Measurements from ENCODE around the gene TSPAN32. TPM values are rescaled to one million over a fixed set of nuclear protein-coding genes. Genes with fewer than 3 reads are reported as not detected.
A peak's percentile ranks its signal among the peaks of the same experiment; 100 is the strongest.

TSPAN32 gene
- total and polyA plus RNA-seq, 4 experiments from 2014 or later = 14.6 to 52.7 (median 45.9) TPM

DNA sequence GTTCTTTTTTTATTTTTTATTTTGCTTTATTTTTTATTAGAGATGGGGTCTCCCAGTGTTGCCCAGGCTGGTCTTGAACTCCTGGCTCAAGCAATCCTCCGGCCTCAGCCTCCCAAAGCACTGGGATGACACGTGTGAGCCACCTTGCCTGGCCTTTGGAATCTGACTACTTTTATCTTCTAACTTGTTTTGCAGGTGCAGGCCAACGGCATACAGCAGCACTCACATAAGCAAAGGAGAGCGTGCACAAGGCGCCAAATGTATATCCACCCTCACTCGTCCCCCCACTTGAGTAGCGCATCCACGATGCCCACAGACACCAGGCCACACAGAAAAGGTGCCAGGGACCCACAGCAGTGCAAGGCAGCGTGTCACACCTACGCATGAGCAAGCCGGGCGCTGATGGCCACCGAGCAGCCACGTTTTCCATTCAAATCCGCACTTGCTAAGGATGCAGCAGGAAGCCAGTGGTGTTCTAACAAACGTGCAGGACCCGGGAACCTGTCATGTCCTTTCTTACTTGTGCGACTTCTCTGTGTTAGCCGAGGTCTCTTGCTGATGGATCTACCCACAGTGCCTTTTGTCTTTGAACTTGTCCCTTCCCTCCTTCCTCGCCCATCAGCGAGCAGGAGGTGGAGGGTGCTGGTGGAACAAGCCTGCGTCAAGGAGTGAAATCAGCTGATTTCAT, 37.3 kb upstream of the TSPAN32 start:
- H3K27me3 Mint-ChIP-seq = peaks cover 6 to 9% of the 10 kb centered on the region in 2 donors
- Histone ChIP-seq H3K9me3 (ENCODE audit: control insufficient read depth in 1 of 2, low read length in 2 of 2) (no peaks in the 10 kb centered on the region), H3K27ac (ENCODE audit: low read depth, low read length) (no peak overlapping the region), H3K4me1 (ENCODE audit: insufficient read depth, low read length) (peaks cover 35% of the 10 kb centered on the region), H3K27me3 (ENCODE audit: insufficient read depth, low read length) (peaks cover 4% of the 10 kb centered on the region), H3K36me3 (ENCODE audit: insufficient read depth, low read length) (no peaks in the 10 kb centered on the region), H3K4me3 (ENCODE audit: low read length in 2 of 2) (no peak overlapping the region)
- CTCF ChIA-PET (ENCODE audit: partially characterized antibody) = interaction anchor here (1.5 kb wide), 1 partner anchor 42 kb away, joined by 4 read pairs; no protein-coding TSS in a partner anchor
- H3K4me3 Mint-ChIP-seq = no peak overlapping the region
- intact Hi-C loops (cut with micrococcal nuclease) = loop anchor here (10.0 kb wide), 1 partner anchor 50 kb away; no protein-coding TSS in a partner anchor
- no peaks in the 10 kb centered on the region for H3K36me3 Mint-ChIP-seq
- H3K4me1 Mint-ChIP-seq = peaks cover 14 to 25% (median 19%) of the 10 kb centered on the region in 4 donors
- no peaks in the 10 kb centered on the region for H3K9me3 Mint-ChIP-seq
- no peak overlapping the region for H3K27ac Mint-ChIP-seq
- DNase-seq = no peak
- POLR2A ChIA-PET (ENCODE audit: partially characterized antibody) = no interaction called here

DNA sequence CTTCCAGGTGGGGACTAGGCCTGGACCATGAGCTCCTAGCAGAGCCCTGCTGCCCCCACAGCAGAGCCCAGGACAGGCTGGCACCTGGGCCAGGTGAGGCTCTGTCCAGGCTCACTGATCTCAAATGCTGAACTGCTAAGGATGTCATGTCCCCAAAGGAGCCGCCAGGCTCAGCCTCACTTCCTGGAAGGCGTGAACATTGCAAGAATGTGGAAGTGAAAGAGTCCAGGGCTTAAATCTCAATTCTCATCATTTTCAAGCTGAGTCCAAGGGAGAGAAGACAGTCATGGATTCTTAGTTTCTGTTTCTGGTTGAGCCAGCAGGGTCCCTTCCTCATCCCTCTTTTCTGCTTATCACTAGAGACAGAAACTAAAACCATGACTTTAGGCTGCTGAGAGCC, 36.4 kb upstream of the TSPAN32 start:
- Mint-ChIP-seq H3K4me1 (peaks cover 14 to 26% (median 20%) of the 10 kb centered on the region in 4 donors), H3K9me3 (no peaks in the 10 kb centered on the region), H3K27ac (peak overlapping the region in 6 of 7 donors; percentile 9 to 85 (median 50)), H3K4me3 (peak overlapping the region; percentile 59 to 89 (median 72)), H3K36me3 (no peaks in the 10 kb centered on the region), H3K27me3 (peaks cover 6 to 9% of the 10 kb centered on the region in 2 donors)
- H3K27me3 ChIP-seq (ENCODE audit: insufficient read depth, low read length) = peaks cover 4% of the 10 kb centered on the region
- no peaks in the 10 kb centered on the region for H3K9me3 ChIP-seq (ENCODE audit: control insufficient read depth in 1 of 2, low read length in 2 of 2)
- no peak overlapping the region for H3K4me3 ChIP-seq (ENCODE audit: low read length in 2 of 2)
- peaks cover 38% of the 10 kb centered on the region for H3K4me1 ChIP-seq (ENCODE audit: insufficient read depth, low read length)
- ChIA-PET CTCF (ENCODE audit: partially characterized antibody) (interaction anchor here (1.5 kb wide), 1 partner anchor 41 kb away, joined by 4 read pairs; no protein-coding TSS in a partner anchor), POLR2A (ENCODE audit: partially characterized antibody) (no interaction called here)
- H3K36me3 ChIP-seq (ENCODE audit: insufficient read depth, low read length) = no peaks in the 10 kb centered on the region
- intact Hi-C loops (cut with micrococcal nuclease) = loop anchor here (10.0 kb wide), 1 partner anchor 51 kb away; no protein-coding TSS in a partner anchor
- DNase-seq = peak in 1 of 5 donors; percentile 1
- no peak overlapping the region for H3K27ac ChIP-seq (ENCODE audit: low read depth, low read length)

DNA sequence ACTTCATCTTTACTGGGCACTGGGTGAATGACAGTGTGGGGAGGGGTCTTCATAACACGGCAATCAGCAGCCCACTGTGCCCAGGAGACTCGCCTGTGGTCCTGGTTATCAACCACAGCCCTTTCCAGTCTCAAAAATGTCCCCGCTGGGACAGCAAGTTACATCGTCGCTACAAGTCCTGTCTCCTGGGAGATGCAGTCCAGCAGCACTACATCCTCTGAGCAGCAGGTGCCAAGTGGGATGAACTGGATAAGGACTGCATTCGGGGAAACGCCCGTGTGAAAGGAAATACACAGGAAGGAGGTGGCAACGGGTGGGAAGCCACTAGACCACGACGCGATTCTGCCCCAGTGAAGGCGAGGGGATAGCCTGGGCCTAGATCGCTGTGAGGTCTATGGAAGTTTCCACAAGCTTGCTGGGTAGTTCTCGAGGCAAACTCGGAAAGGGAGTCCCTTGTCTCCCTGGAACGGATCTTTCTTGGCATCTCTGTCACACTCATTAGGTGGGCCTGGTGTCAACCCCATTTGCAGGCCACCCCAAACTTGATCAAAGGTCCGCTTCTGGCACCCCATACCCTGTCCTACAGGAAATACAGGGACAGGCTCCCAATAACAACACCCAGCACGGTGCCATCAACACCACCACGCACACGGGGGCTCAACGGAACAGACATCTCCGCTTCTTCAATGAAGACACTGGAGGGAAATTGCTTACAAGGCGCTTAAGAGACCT, 35.8 kb upstream of the TSPAN32 start:
- peak in 1 of 5 donors; percentile 4 for DNase-seq
- CTCF ChIA-PET (ENCODE audit: partially characterized antibody) = interaction anchor here (1.5 kb wide), 1 partner anchor 40 kb away, joined by 4 read pairs; no protein-coding TSS in a partner anchor

DNA sequence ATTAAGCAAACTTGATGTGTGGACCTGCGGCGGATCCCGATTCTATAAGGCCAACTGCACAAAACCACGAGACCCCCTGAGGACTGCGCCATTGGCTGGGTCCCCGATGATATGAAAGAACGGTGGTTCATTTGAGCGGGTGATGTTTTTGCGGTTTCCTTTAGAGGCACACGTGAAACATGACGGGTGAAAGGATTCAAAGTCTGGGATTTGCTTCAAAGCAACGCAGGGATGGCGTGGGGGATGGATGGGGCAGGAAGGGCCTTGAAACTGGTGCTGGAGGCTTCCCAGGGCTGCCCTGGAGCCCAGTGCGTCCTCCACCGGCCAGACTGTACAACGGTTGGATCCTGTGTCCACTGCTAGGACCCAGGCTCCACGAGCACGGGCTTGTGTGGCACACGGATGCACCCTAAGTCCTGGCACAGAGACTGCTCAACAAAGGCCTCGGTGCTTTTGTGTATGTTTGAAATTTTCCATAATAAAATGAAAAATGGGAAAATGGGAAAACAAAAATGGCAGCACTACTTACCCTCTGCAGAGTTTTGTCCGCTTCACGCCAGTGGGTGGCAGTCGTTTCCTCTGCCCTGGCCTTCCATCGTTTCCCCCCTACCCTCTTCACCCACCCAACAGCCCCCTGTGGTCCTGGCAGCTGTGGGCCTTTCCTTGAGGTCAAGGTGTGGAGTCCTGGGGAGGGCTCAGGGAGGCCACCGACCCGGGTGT, 35.1 kb upstream of the TSPAN32 start:
- Histone ChIP-seq H3K36me3 (ENCODE audit: insufficient read depth, low read length) (no peaks in the 10 kb centered on the region), H3K27me3 (ENCODE audit: insufficient read depth, low read length) (peaks cover 8% of the 10 kb centered on the region), H3K4me3 (ENCODE audit: low read length in 2 of 2) (no peak overlapping the region), H3K27ac (ENCODE audit: low read depth, low read length) (no peak overlapping the region), H3K4me1 (ENCODE audit: insufficient read depth, low read length) (peaks cover 43% of the 10 kb centered on the region), H3K9me3 (ENCODE audit: control insufficient read depth in 1 of 2, low read length in 2 of 2) (no peaks in the 10 kb centered on the region)
- POLR2A ChIA-PET (ENCODE audit: partially characterized antibody) = no interaction called here
- Mint-ChIP-seq H3K9me3 (no peaks in the 10 kb centered on the region), H3K27me3 (peaks cover 11 to 14% of the 10 kb centered on the region in 2 donors), H3K27ac (no peak overlapping the region), H3K36me3 (no peaks in the 10 kb centered on the region), H3K4me3 (peak overlapping the region in 6 of 8 donors; percentile 4 to 89 (median 68)), H3K4me1 (peaks cover 14 to 29% (median 21%) of the 10 kb centered on the region in 4 donors)
- CTCF ChIA-PET (ENCODE audit: partially characterized antibody) = no interaction called here
- DNase-seq = no peak
- intact Hi-C loops (cut with micrococcal nuclease) = loop anchor here (10.0 kb wide), 1 partner anchor 52 kb away; no protein-coding TSS in a partner anchor

More for the DNA sequence above, 35.8 kb upstream of the TSPAN32 start:
- Mint-ChIP-seq H3K27me3 (peaks cover 8 to 11% of the 10 kb centered on the region in 2 donors), H3K36me3 (no peaks in the 10 kb centered on the region), H3K4me3 (peak overlapping the region; percentile 59 to 89 (median 72)), H3K9me3 (no peaks in the 10 kb centered on the region), H3K4me1 (peaks cover 14 to 29% (median 21%) of the 10 kb centered on the region in 4 donors), H3K27ac (peak overlapping the region in 6 of 7 donors; percentile 9 to 85 (median 50))
- Histone ChIP-seq H3K27ac (ENCODE audit: low read depth, low read length) (no peak overlapping the region), H3K27me3 (ENCODE audit: insufficient read depth, low read length) (peaks cover 4% of the 10 kb centered on the region), H3K9me3 (ENCODE audit: control insufficient read depth in 1 of 2, low read length in 2 of 2) (no peaks in the 10 kb centered on the region), H3K4me1 (ENCODE audit: insufficient read depth, low read length) (peaks cover 43% of the 10 kb centered on the region), H3K36me3 (ENCODE audit: insufficient read depth, low read length) (no peaks in the 10 kb centered on the region), H3K4me3 (ENCODE audit: low read length in 2 of 2) (no peak overlapping the region)
- intact Hi-C loops (cut with micrococcal nuclease) = loop anchor here (10.0 kb wide), 1 partner anchor 51 kb away; no protein-coding TSS in a partner anchor
- POLR2A ChIA-PET (ENCODE audit: partially characterized antibody) = no interaction called here

DNA sequence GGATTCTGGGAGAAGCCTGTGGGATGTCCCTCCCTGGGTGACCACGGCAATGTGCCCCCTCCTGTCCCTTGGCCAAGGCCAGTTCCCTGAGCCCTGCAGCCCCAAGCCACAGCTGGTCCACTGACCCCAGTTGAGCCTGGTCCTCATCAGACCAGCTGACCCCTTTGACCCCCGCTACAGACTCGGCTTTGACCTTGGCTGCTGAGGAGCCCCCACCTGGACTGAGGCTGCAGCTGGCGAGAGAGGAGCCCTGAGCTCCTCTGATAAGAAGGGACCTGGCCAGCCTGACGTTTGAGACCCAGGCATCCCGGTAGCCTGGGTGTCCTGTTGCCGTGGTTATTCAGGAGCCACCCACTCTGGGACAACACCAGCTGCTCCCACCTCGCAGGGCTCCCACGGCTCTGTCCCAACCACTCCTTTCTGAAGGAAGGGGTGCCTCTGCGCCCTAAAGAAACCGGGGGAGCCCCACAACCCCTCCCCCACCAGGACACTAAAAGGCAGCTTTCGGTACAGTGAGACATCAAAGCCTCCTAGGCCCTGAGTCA, 34.4 kb upstream of the TSPAN32 start:
- no peak overlapping the region for H3K27ac ChIP-seq (ENCODE audit: low read depth, low read length)
- Mint-ChIP-seq H3K4me1 (peaks cover 14 to 29% (median 21%) of the 10 kb centered on the region in 4 donors), H3K4me3 (peak overlapping the region in 1 of 8 donors; percentile 36), H3K27me3 (peaks cover 11 to 16% of the 10 kb centered on the region in 2 donors), H3K27ac (no peak overlapping the region), H3K36me3 (no peaks in the 10 kb centered on the region), H3K9me3 (no peaks in the 10 kb centered on the region)
- no peak for DNase-seq
- POLR2A ChIA-PET (ENCODE audit: partially characterized antibody) = no interaction called here
- peaks cover 43% of the 10 kb centered on the region for H3K4me1 ChIP-seq (ENCODE audit: insufficient read depth, low read length)
- no peak overlapping the region for H3K4me3 ChIP-seq (ENCODE audit: low read length in 2 of 2)
- intact Hi-C loops (cut with micrococcal nuclease) = loop anchor here (10.0 kb wide), 1 partner anchor 53 kb away; no protein-coding TSS in a partner anchor
- H3K9me3 ChIP-seq (ENCODE audit: control insufficient read depth in 1 of 2, low read length in 2 of 2) = no peaks in the 10 kb centered on the region
- no peaks in the 10 kb centered on the region for H3K36me3 ChIP-seq (ENCODE audit: insufficient read depth, low read length)
- CTCF ChIA-PET (ENCODE audit: partially characterized antibody) = no interaction called here
- peaks cover 11% of the 10 kb centered on the region for H3K27me3 ChIP-seq (ENCODE audit: insufficient read depth, low read length)

DNA sequence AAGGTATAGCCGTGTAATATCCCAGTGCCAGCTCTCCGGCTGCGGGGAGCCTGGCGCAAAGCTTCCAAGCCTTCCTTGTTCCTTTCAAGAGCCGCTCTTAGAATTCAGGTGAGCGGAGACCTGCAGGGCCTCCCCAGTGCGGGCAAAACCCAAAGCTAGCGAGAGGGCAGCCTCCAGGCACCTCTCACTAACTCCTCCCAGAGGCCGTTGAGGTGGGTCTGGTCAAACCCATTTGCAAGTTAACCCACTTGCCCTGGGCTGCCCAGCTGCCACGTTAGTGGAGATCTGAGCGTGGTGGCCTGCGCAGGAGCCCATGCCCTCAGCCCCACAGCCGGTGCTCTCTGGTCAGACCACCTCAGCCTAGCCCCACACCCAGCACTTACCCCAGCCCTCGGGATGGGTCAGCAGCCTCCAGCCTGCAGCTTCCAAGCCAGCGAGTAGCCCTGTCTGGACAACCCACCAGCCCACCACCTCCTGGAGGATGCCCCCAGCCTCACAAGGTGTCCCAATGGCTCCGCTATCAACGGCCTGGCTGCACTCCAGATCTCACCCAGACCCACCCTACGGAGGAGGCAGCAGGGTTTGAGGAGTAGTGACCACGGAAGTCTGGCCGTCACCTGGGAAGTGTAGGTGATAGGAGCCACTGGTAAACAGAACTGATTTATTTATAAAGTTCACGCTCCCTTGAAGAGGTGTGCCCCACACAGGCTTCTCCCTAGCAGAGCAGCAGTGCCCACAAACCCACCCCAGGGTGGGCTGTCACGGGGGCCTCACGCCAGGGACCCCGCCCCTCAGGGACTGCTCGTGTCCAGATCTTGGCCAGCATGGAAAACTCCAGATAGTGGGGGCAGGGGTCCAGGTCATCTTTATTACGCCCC, 33.7 kb upstream of the TSPAN32 start:
- no peak overlapping the region for H3K27ac ChIP-seq (ENCODE audit: low read depth, low read length)
- peaks cover 43% of the 10 kb centered on the region for H3K4me1 ChIP-seq (ENCODE audit: insufficient read depth, low read length)
- peaks cover 11% of the 10 kb centered on the region for H3K27me3 ChIP-seq (ENCODE audit: insufficient read depth, low read length)
- Mint-ChIP-seq H3K27ac (no peak overlapping the region), H3K9me3 (no peaks in the 10 kb centered on the region), H3K27me3 (peaks cover 11 to 19% of the 10 kb centered on the region in 2 donors), H3K36me3 (no peaks in the 10 kb centered on the region), H3K4me1 (peaks cover 14 to 29% (median 21%) of the 10 kb centered on the region in 4 donors), H3K4me3 (peak overlapping the region; percentile 32 to 67 (median 58))
- no peaks in the 10 kb centered on the region for H3K9me3 ChIP-seq (ENCODE audit: control insufficient read depth in 1 of 2, low read length in 2 of 2)
- ChIA-PET POLR2A (ENCODE audit: partially characterized antibody) (interaction anchor here (0.8 kb wide), 1 partner anchor 34 kb away, joined by 4 read pairs; the partner anchor contains the start of genes C11orf21 and TSPAN32), CTCF (ENCODE audit: partially characterized antibody) (no interaction called here)
- no peak for DNase-seq
- H3K4me3 ChIP-seq (ENCODE audit: low read length in 2 of 2) = peak overlapping the region in 1 of 2 donors; percentile 38
- intact Hi-C loops (cut with micrococcal nuclease) = loop anchor here (10.0 kb wide), 1 partner anchor 53 kb away; no protein-coding TSS in a partner anchor
- H3K36me3 ChIP-seq (ENCODE audit: insufficient read depth, low read length) = no peaks in the 10 kb centered on the region
